Measurements from ENCODE around the gene DKKL1.

Gene DKKL1

GRCh38 chr19:49337267-49338022 is 26.2 kb upstream of the DKKL1 start:
- DNase-seq (ENCODE audit: low read depth), result no peak
- no peak overlapping the region for H3K4me3 ChIP-seq (ENCODE audit: low read depth, low read length)

- no peak for DNase-seq (ENCODE audit: low read depth)
- H3K4me3 ChIP-seq (ENCODE audit: low read depth, low read length), result no peak overlapping the region
Observed at GRCh38 chr19:49338023-49338677, 25.5 kb upstream of the DKKL1 start.

GRCh38 chr19:49338691-49339300 is 24.9 kb upstream of the DKKL1 start:
- DNase-seq (ENCODE audit: low read depth), result no peak
- H3K4me3 ChIP-seq (ENCODE audit: low read depth, low read length), result peak overlapping the region; percentile 38

- H3K4me3 ChIP-seq (ENCODE audit: low read depth, low read length), result peak overlapping the region; percentile 38
- peak; percentile 60 for DNase-seq (ENCODE audit: low read depth)
Observed at GRCh38 chr19:49339301-49340068, 24.2 kb upstream of the DKKL1 start.

GRCh38 chr19:49340069-49340864 is 23.4 kb upstream of the DKKL1 start:
- no peak for DNase-seq (ENCODE audit: low read depth)
- peak overlapping the region; percentile 38 for H3K4me3 ChIP-seq (ENCODE audit: low read depth, low read length)

GRCh38 chr19:49340865-49341718 is 22.6 kb upstream of the DKKL1 start:
- no peak for DNase-seq (ENCODE audit: low read depth)
- H3K4me3 ChIP-seq (ENCODE audit: low read depth, low read length), result no peak overlapping the region

GRCh38 chr19:49342291-49342721 is 21.4 kb upstream of the DKKL1 start:
- no peak overlapping the region for H3K4me3 ChIP-seq (ENCODE audit: low read depth, low read length)
- DNase-seq (ENCODE audit: low read depth), result no peak

GRCh38 chr19:49343123-49343522 is 20.6 kb upstream of the DKKL1 start:
- DNase-seq (ENCODE audit: low read depth), result no peak
- H3K4me3 ChIP-seq (ENCODE audit: low read depth, low read length), result no peak overlapping the region

GRCh38 chr19:49344505-49345423 is 18.9 kb upstream of the DKKL1 start:
- no peak overlapping the region for H3K4me3 ChIP-seq (ENCODE audit: low read depth, low read length)
- DNase-seq (ENCODE audit: low read depth), result no peak

- no peak for DNase-seq (ENCODE audit: low read depth)
- no peak overlapping the region for H3K4me3 ChIP-seq (ENCODE audit: low read depth, low read length)
Observed at GRCh38 chr19:49347191-49347590, 16.5 kb upstream of the DKKL1 start.

GRCh38 chr19:49347835-49348234 is 15.8 kb upstream of the DKKL1 start:
- H3K4me3 ChIP-seq (ENCODE audit: low read depth, low read length), result no peak overlapping the region
- DNase-seq (ENCODE audit: low read depth), result no peak

GRCh38 chr19:49348305-49349189 is 15.1 kb upstream of the DKKL1 start:
- no peak for DNase-seq (ENCODE audit: low read depth)
- no peak overlapping the region for H3K4me3 ChIP-seq (ENCODE audit: low read depth, low read length)

- DNase-seq (ENCODE audit: low read depth), result no peak
- no peak overlapping the region for H3K4me3 ChIP-seq (ENCODE audit: low read depth, low read length)
Observed at GRCh38 chr19:49349567-49349966, 14.1 kb upstream of the DKKL1 start.

GRCh38 chr19:49355909-49356353 is 7.7 kb upstream of the DKKL1 start:
- DNase-seq (ENCODE audit: low read depth), result no peak
- no peak overlapping the region for H3K4me3 ChIP-seq (ENCODE audit: low read depth, low read length)

GRCh38 chr19:49356382-49356781 is 7.3 kb upstream of the DKKL1 start:
- no peak for DNase-seq (ENCODE audit: low read depth)
- H3K4me3 ChIP-seq (ENCODE audit: low read depth, low read length), result no peak overlapping the region

- no peak overlapping the region for H3K4me3 ChIP-seq (ENCODE audit: low read depth, low read length)
- DNase-seq (ENCODE audit: low read depth), result no peak
Observed at GRCh38 chr19:49357186-49357585, 6.5 kb upstream of the DKKL1 start.
